Fibroblast of pulmonary artery (primary cell): Measurements from ENCODE around the gene CLCN2.

Source experiments
- DNase-seq: peaks from one replicate; pipeline ENCODE4 v3.0.0-alpha.2; 2010; ENCODE audit warnings: low read depth
- H3K4me3 ChIP-seq: replicated peaks from 2 replicates; pipeline ENCODE4 v1.5.1; 2011; ENCODE audit warnings: low read depth, mild to moderate bottlenecking, control low read depth, low read length, moderate library complexity
- CTCF ChIP-seq: IDR thresholded peaks from 2 replicates; pipeline ENCODE4 v1.5.1; 2011; ENCODE audit warnings: mild to moderate bottlenecking, control low read depth, low read length, inconsistent platforms; ENCODE audit errors: missing control alignments

CLCN2 gene

GRCh38 chr3:184361532-184361931 lies at the start of gene CLCN2, which contains the start of gene POLR2H:
Gene CLCN2, minus strand, starts transcription at chr3:184361605. Its CDS starts 126 bp downstream, at chr3:184361479.
Gene POLR2H, plus strand, starts transcription at chr3:184361710. Its CDS starts 1,783 bp downstream, at chr3:184363493.
- no peak for TF ChIP-seq CTCF
- H3K4me3 ChIP-seq = peak within 1 kb of the TSS; percentile 77
- peak; percentile 49 for DNase-seq

- H3K4me3 ChIP-seq = no peak overlapping the region
- DNase-seq = no peak
- no peak for TF ChIP-seq CTCF
Measured at GRCh38 chr3:184409946-184410500, 48.6 kb upstream of the CLCN2 start.

- no peak for TF ChIP-seq CTCF
- H3K4me3 ChIP-seq = no peak overlapping the region
- DNase-seq = no peak
Measured at GRCh38 chr3:184409331-184409926, 48.0 kb upstream of the CLCN2 start.

- no peak for TF ChIP-seq CTCF
- no peak overlapping the region for H3K4me3 ChIP-seq
- no peak for DNase-seq
Measured at GRCh38 chr3:184405075-184406030, 43.9 kb upstream of the CLCN2 start.

- peak; percentile 90 for DNase-seq
- TF ChIP-seq CTCF = no peak
Measured at GRCh38 chr3:184399410-184399809, 38.0 kb upstream of the CLCN2 start.

GRCh38 chr3:184395320-184395660 lies 33.9 kb upstream of the CLCN2 start:
- TF ChIP-seq CTCF = no peak
- no peak overlapping the region for H3K4me3 ChIP-seq
- no peak for DNase-seq

More at GRCh38 chr3:184399410-184399809, 38.0 kb upstream of the CLCN2 start:
- no peak overlapping the region for H3K4me3 ChIP-seq
